Measurements from ENCODE around the gene KRT4.

GRCh38 chr12:52860102-52860823 is 46.3 kb upstream of the KRT4 start:
- no peak for TF ChIP-seq FOXM1 (IDR thresholded peaks at IDR 0.05; ENCODE audit: borderline replicate concordance)
- no peak for TF ChIP-seq FOXK2 (IDR thresholded peaks at IDR 0.05)

Measured in HEK293T (cell line).